Neural cell (in vitro differentiated cells): ENCODE data around the gene KRT85. TPM values are rescaled to one million over a fixed set of nuclear protein-coding genes. Genes with fewer than 3 reads are reported as not detected.

Source experiments
- H2AFZ ChIP-seq: fragments of 200-600, 300-800 bp; sonication (generic), shearing (Covaris generic); 2 replicates; pipeline ENCODE4 v1.6.0; 2014; ENCODE audit warnings: low read depth, mild to moderate bottlenecking, antibody characterized with exemption, low read length, moderate library complexity
- H3F3A ChIP-seq: fragments of 200-600 bp; shearing (Covaris generic); 2 replicates; pipeline ENCODE4 v1.6.1; 2016; ENCODE audit warnings: mild to moderate bottlenecking, moderate library complexity, mixed read lengths, antibody characterized with exemption, low read length; ENCODE audit not compliant: insufficient read depth, poor library complexity, severe bottlenecking
- H3K27ac ChIP-seq: fragments of 200-600, 300-800 bp; sonication (generic), shearing (Covaris generic); 2 replicates; pipeline ENCODE4 v1.5.1; 2014; ENCODE audit warnings: mild to moderate bottlenecking, low read length, moderate library complexity
- H3K27me3 ChIP-seq: fragments of 300-800, 200-600 bp; sonication (generic), shearing (Covaris generic); 2 replicates; pipeline ENCODE4 v1.6.0; 2014; ENCODE audit warnings: mild to moderate bottlenecking, low read depth, low read length, moderate library complexity; ENCODE audit not compliant: insufficient read depth
- H3K36me3 ChIP-seq: fragments of 300-800, 200-600 bp; sonication (generic), shearing (Covaris generic); 2 replicates; pipeline ENCODE4 v1.5.1; 2014; ENCODE audit warnings: mild to moderate bottlenecking, antibody characterized with exemption, low read length, moderate library complexity; ENCODE audit not compliant: insufficient read depth
- H3K4me2 ChIP-seq: fragments of 300-800, 200-600 bp; sonication (generic), shearing (Covaris generic); 2 replicates; pipeline ENCODE4 v1.6.0; 2014; ENCODE audit warnings: mild to moderate bottlenecking, low read length
- H3K4me3 ChIP-seq: fragments of 300-800, 200-600 bp; sonication (generic), shearing (Covaris generic); 2 replicates; pipeline ENCODE4 v1.5.1; 2014; ENCODE audit warnings: mild to moderate bottlenecking, low read length, moderate library complexity
- H3K79me2 ChIP-seq: fragments of 200-600 bp; shearing (Covaris generic); replicated peaks from 2 replicates; pipeline ENCODE4 v1.6.0; 2014; ENCODE audit warnings: mild to moderate bottlenecking, low read length, moderate library complexity; ENCODE audit not compliant: insufficient read depth
- H3K9ac ChIP-seq: fragments of 300-800, 200-600 bp; sonication (generic), shearing (Covaris generic); 2 replicates; pipeline ENCODE4 v1.6.1; 2016; ENCODE audit warnings: mild to moderate bottlenecking, low read length, mixed read lengths
- H3K9me2 ChIP-seq: fragments of 200-600 bp; shearing (Covaris generic); 2 replicates; pipeline ENCODE4 v1.6.1; 2016; ENCODE audit warnings: mild to moderate bottlenecking, low read length, mixed read lengths; ENCODE audit not compliant: insufficient read depth
- H3K9me3 ChIP-seq: fragments of 200-600, 300-800 bp; sonication (generic), shearing (Covaris generic); 2 replicates; pipeline ENCODE4 v1.6.1; 2016; ENCODE audit warnings: mild to moderate bottlenecking, mixed run types, low read length, moderate library complexity, mixed read lengths
- H4K20me1 ChIP-seq: fragments of 200-600 bp; shearing (Covaris generic); 2 replicates; pipeline ENCODE4 v1.6.1; 2016; ENCODE audit warnings: mild to moderate bottlenecking, mixed run types; ENCODE audit not compliant: insufficient read depth
- EP300 ChIP-seq: fragments of 450-650 bp; conservative IDR thresholded peaks from 2 replicates; pipeline ENCODE4 v1.6.1; 2014; ENCODE audit warnings: antibody characterized with exemption, mild to moderate bottlenecking, moderate library complexity; ENCODE audit not compliant: poor library complexity, severe bottlenecking
- EZH2 ChIP-seq: fragments of 200-600, 300-800 bp; shearing (Covaris generic), sonication (generic); IDR thresholded peaks from 2 replicates; pipeline ENCODE4 v1.6.1; 2014; ENCODE audit warnings: antibody characterized with exemption, low read length, borderline replicate concordance, mild to moderate bottlenecking; ENCODE audit not compliant: insufficient read depth, poor library complexity, severe bottlenecking
- MXI1 ChIP-seq: fragments of 450-650 bp; conservative IDR thresholded peaks from 2 replicates; pipeline ENCODE4 v1.6.1; 2014; ENCODE audit warnings: antibody characterized with exemption, mild to moderate bottlenecking; ENCODE audit not compliant: poor library complexity, severe bottlenecking
- POLR2AphosphoS5 ChIP-seq: IDR thresholded peaks from 2 replicates; pipeline ENCODE4 v1.6.1; 2012
- RAD21 ChIP-seq: fragments of 450-650 bp; conservative IDR thresholded peaks from 2 replicates; pipeline ENCODE4 v1.6.1; 2014; ENCODE audit warnings: antibody characterized with exemption, mild to moderate bottlenecking, moderate library complexity
- SMC3 ChIP-seq: fragments of 450-650 bp; conservative IDR thresholded peaks from 2 replicates; pipeline ENCODE4 v1.6.1; 2014; ENCODE audit warnings: antibody characterized with exemption, mild to moderate bottlenecking, moderate library complexity; ENCODE audit not compliant: poor library complexity
- TAF1 ChIP-seq: IDR thresholded peaks from 2 replicates; pipeline ENCODE4 v1.6.1; 2012; ENCODE audit warnings: low read depth
- polyA plus RNA-seq: library from polyadenylated mRNA; depleted of rRNA; stranded (reverse); fragments of >200 nt; gene quantifications from 2 replicates; pipeline ENCODE4 v1.2.3, GENCODE V29; 2014
- TF ChIP-seq, protein P1 (sequence below): fragments of 450-650 bp; IDR thresholded peaks from 2 replicates; pipeline ENCODE4 v1.5.1; 2014; ENCODE audit warnings: antibody characterized with exemption, mild to moderate bottlenecking, moderate library complexity; ENCODE audit not compliant: poor library complexity, severe bottlenecking
- TF ChIP-seq, protein P2 (sequence below): IDR thresholded peaks from 2 replicates; pipeline ENCODE4 v1.6.1; 2012; ENCODE audit warnings: borderline replicate concordance

The KRT85 gene
- polyA plus RNA-seq, 1 donor from 2014 or later: not detected

DNA sequence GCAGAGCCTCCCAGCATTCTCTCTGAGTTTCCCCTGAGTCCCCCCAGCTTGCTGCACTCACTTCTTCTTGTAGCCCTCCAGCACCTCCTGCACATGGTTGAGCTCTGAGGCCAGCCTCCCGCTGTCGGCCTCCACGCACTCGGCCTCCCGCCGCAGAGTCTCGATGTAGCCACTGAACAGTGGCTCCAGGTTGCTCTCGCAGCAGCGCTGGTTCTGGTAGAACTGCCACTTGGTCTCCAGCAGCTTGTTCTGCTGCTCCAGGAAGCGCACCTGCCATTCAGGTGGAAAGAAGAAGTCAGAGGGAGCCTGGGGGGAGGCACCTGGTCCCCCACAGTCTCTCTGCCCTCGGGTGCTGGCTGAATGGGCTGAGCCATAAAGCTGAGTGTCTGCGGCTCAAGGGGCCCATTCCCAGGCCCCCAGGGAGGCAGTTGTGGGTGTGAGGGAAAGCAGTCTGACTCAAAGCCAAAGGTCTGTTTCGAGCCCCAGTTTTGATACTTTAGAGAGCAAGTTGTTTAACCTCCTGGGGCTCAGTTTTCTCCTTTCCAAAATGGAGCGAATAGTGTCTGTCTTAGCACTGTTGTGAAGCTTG lies 2.3 kb downstream of the KRT85 start:
- no peak for TF ChIP-seq SMC3
- no peak for TF ChIP-seq MXI1
- TF ChIP-seq, protein P1, sequence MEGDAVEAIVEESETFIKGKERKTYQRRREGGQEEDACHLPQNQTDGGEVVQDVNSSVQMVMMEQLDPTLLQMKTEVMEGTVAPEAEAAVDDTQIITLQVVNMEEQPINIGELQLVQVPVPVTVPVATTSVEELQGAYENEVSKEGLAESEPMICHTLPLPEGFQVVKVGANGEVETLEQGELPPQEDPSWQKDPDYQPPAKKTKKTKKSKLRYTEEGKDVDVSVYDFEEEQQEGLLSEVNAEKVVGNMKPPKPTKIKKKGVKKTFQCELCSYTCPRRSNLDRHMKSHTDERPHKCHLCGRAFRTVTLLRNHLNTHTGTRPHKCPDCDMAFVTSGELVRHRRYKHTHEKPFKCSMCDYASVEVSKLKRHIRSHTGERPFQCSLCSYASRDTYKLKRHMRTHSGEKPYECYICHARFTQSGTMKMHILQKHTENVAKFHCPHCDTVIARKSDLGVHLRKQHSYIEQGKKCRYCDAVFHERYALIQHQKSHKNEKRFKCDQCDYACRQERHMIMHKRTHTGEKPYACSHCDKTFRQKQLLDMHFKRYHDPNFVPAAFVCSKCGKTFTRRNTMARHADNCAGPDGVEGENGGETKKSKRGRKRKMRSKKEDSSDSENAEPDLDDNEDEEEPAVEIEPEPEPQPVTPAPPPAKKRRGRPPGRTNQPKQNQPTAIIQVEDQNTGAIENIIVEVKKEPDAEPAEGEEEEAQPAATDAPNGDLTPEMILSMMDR: no peak
- TF ChIP-seq RAD21: no peak
- no peak for TF ChIP-seq EP300
- TF ChIP-seq TAF1: no peak
- no peak for TF ChIP-seq EZH2
- TF ChIP-seq, protein P2, sequence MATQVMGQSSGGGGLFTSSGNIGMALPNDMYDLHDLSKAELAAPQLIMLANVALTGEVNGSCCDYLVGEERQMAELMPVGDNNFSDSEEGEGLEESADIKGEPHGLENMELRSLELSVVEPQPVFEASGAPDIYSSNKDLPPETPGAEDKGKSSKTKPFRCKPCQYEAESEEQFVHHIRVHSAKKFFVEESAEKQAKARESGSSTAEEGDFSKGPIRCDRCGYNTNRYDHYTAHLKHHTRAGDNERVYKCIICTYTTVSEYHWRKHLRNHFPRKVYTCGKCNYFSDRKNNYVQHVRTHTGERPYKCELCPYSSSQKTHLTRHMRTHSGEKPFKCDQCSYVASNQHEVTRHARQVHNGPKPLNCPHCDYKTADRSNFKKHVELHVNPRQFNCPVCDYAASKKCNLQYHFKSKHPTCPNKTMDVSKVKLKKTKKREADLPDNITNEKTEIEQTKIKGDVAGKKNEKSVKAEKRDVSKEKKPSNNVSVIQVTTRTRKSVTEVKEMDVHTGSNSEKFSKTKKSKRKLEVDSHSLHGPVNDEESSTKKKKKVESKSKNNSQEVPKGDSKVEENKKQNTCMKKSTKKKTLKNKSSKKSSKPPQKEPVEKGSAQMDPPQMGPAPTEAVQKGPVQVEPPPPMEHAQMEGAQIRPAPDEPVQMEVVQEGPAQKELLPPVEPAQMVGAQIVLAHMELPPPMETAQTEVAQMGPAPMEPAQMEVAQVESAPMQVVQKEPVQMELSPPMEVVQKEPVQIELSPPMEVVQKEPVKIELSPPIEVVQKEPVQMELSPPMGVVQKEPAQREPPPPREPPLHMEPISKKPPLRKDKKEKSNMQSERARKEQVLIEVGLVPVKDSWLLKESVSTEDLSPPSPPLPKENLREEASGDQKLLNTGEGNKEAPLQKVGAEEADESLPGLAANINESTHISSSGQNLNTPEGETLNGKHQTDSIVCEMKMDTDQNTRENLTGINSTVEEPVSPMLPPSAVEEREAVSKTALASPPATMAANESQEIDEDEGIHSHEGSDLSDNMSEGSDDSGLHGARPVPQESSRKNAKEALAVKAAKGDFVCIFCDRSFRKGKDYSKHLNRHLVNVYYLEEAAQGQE: no peak
- no peak for TF ChIP-seq POLR2AphosphoS5
- Histone ChIP-seq H2AFZ (no peak overlapping the region), H3K27me3 (no peaks in the 10 kb centered on the region), H3K4me2 (no peak overlapping the region), H4K20me1 (no peaks in the 10 kb centered on the region), H3K9me3 (no peaks in the 10 kb centered on the region), H3K27ac (no peak overlapping the region), H3K9ac (no peak overlapping the region), H3K9me2 (no peaks in the 10 kb centered on the region), H3K36me3 (no peaks in the 10 kb centered on the region), H3F3A (no peaks in the 10 kb centered on the region), H3K79me2 (no peaks in the 10 kb centered on the region), H3K4me3 (no peak overlapping the region)

DNA sequence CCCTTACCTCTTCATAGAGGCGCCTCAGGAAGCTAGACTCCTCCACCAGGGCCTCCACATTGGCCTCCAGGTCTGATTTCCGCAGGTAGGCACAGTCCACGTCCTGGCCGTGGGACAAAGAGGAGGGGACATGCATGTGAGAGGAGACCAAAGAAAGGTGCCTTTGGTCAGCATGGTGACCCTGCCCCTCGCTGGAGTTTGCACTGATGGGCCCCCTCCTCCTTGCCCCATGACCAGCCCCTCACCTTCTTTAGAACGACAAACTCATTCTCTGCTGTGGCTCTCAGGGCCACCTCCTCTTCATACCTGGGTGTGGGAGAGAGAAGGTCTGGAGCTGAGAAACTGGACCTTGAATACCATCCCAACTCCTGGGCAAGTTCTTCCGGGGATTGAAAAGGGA lies 3.2 kb downstream of the KRT85 start:
- TF ChIP-seq RAD21 (no peak), EZH2 (no peak)
- TF ChIP-seq, protein P2: no peak
- no peaks in the 10 kb centered on the region for H3F3A ChIP-seq
- H3K9me2 ChIP-seq: no peaks in the 10 kb centered on the region
- H3K9ac ChIP-seq: no peak overlapping the region
- no peak overlapping the region for H3K27ac ChIP-seq
- no peaks in the 10 kb centered on the region for H3K27me3 ChIP-seq
- H3K36me3 ChIP-seq: no peaks in the 10 kb centered on the region
- no peaks in the 10 kb centered on the region for H3K79me2 ChIP-seq
- no peaks in the 10 kb centered on the region for H4K20me1 ChIP-seq
- no peak overlapping the region for H3K4me2 ChIP-seq
- no peak overlapping the region for H2AFZ ChIP-seq
- H3K9me3 ChIP-seq: no peaks in the 10 kb centered on the region
- H3K4me3 ChIP-seq: no peak overlapping the region
